Left forelimb (tissue), 1 donor: ENCODE measurements around the gene PSMD5.
A peak's percentile ranks its signal among the peaks of the same experiment; 100 is the strongest.
"Not testable (repeated sequence)": the region's sequence is repeated elsewhere in the genome, so short reads cannot be mapped to it uniquely, and the experiment has no call there.

Experiments used
- DNase-seq: peaks from one replicate; pipeline ENCODE4 v3.0.0-alpha.2; 2018; ENCODE audit warnings: low spot score

Gene PSMD5

GRCh38 chr9:120807607-120808379 is 34.9 kb downstream of the PSMD5 start:
- DNase-seq = no peak

GRCh38 chr9:120804784-120805363 is 37.8 kb downstream of the PSMD5 start:
- not testable (repeated sequence) for DNase-seq

- DNase-seq = no peak
Observed at GRCh38 chr9:120801441-120801840, 41.3 kb downstream of the PSMD5 start.

- peak; percentile 97 for DNase-seq
Observed at GRCh38 chr9:120792898-120793765, 49.6 kb downstream of the PSMD5 start, which contains the start of gene FBXW2. TSS of gene FBXW2 (minus strand) at chr9:120793416. CDS start at chr9:120788258, 5,158 bp downstream.

GRCh38 chr9:120791161-120791560 is 51.6 kb downstream of the PSMD5 start:
- DNase-seq = no peak

GRCh38 chr9:120787933-120788332 is 54.8 kb downstream of the PSMD5 start:
- DNase-seq = no peak

GRCh38 chr9:120783602-120784047 is 59.1 kb downstream of the PSMD5 start:
- DNase-seq = no peak

- DNase-seq = no peak
Observed at GRCh38 chr9:120781236-120781635, 61.5 kb downstream of the PSMD5 start.

- no peak for DNase-seq
Observed at GRCh38 chr9:120780367-120780766, 62.4 kb downstream of the PSMD5 start.

GRCh38 chr9:120779227-120779626 is 63.5 kb downstream of the PSMD5 start:
- no peak for DNase-seq

- DNase-seq = no peak
Observed at GRCh38 chr9:120778758-120779157, 64.0 kb downstream of the PSMD5 start.

- DNase-seq = no peak
Observed at GRCh38 chr9:120777229-120777628, 65.5 kb downstream of the PSMD5 start.

GRCh38 chr9:120776788-120777187 is 65.9 kb downstream of the PSMD5 start:
- DNase-seq = no peak

- no peak for DNase-seq
Observed at GRCh38 chr9:120775859-120776258, 66.9 kb downstream of the PSMD5 start.

GRCh38 chr9:120774719-120775118 is 68.0 kb downstream of the PSMD5 start:
- DNase-seq = no peak

- DNase-seq = no peak
Observed at GRCh38 chr9:120773256-120773655, 69.5 kb downstream of the PSMD5 start.

GRCh38 chr9:120770931-120771330 is 71.8 kb downstream of the PSMD5 start:
- DNase-seq = no peak

GRCh38 chr9:120768886-120769285 is 73.8 kb downstream of the PSMD5 start:
- no peak for DNase-seq

- no peak for DNase-seq
Observed at GRCh38 chr9:120768247-120768646, 74.5 kb downstream of the PSMD5 start.

- no peak for DNase-seq
Observed at GRCh38 chr9:120767451-120767850, 75.3 kb downstream of the PSMD5 start.
